Astrocyte of the hippocampus (primary cell): ENCODE data around the gene NDUFV2.
"Not testable (repeated sequence)": the region's sequence is repeated elsewhere in the genome, so short reads cannot be mapped to it uniquely, and the experiment has no call there.

Experiments used
- DNase-seq: peaks from one replicate; pipeline ENCODE4 v3.0.0; 2011; ENCODE audit warnings: low read depth, low spot score

The NDUFV2 gene

GRCh38 chr18:9102508-9103375, at the start of gene NDUFV2:
Gene NDUFV2 (plus strand): TSS chr18:9102699. CDS start chr18:9102744, 45 bp downstream.
- peak; percentile 99 for DNase-seq

GRCh38 chr18:9053814-9054213, 48.7 kb upstream of the NDUFV2 start:
- DNase-seq = no peak

- peak; percentile 70 for DNase-seq
These were observed 47.3 kb upstream of the NDUFV2 start for GRCh38 chr18:9055185-9055584.

- DNase-seq = no peak
These were observed 46.9 kb upstream of the NDUFV2 start for GRCh38 chr18:9055626-9056025.

- DNase-seq = no peak
These were observed 44.9 kb upstream of the NDUFV2 start for GRCh38 chr18:9057646-9058045.

GRCh38 chr18:9058406-9058805, 44.1 kb upstream of the NDUFV2 start:
- peak; percentile 10 for DNase-seq

GRCh38 chr18:9062418-9062751, 40.1 kb upstream of the NDUFV2 start:
- no peak for DNase-seq

GRCh38 chr18:9065864-9066263, 36.6 kb upstream of the NDUFV2 start:
- DNase-seq = no peak

GRCh38 chr18:9066358-9066757, 36.1 kb upstream of the NDUFV2 start:
- DNase-seq = no peak

- no peak for DNase-seq
These were observed 35.6 kb upstream of the NDUFV2 start for GRCh38 chr18:9066817-9067306.

- no peak for DNase-seq
These were observed 34.7 kb upstream of the NDUFV2 start for GRCh38 chr18:9067823-9068222.

GRCh38 chr18:9068346-9068745, 34.2 kb upstream of the NDUFV2 start:
- no peak for DNase-seq

- DNase-seq = no peak
These were observed 32.9 kb upstream of the NDUFV2 start for GRCh38 chr18:9069601-9070000.

GRCh38 chr18:9070212-9070611, 32.3 kb upstream of the NDUFV2 start:
- DNase-seq = no peak

- DNase-seq = peak; percentile 5
These were observed 22.5 kb upstream of the NDUFV2 start for GRCh38 chr18:9079818-9080528.

- DNase-seq = no peak
These were observed 20.6 kb upstream of the NDUFV2 start for GRCh38 chr18:9081940-9082339.

- DNase-seq = no peak
These were observed 19.6 kb upstream of the NDUFV2 start for GRCh38 chr18:9082711-9083510.

- DNase-seq = no peak
These were observed 16.5 kb upstream of the NDUFV2 start for GRCh38 chr18:9086015-9086414.

- DNase-seq = no peak
These were observed 15.9 kb upstream of the NDUFV2 start for GRCh38 chr18:9086624-9087023.

- no peak for DNase-seq
These were observed 15.4 kb upstream of the NDUFV2 start for GRCh38 chr18:9087144-9087543.

- DNase-seq = no peak
These were observed 14.2 kb upstream of the NDUFV2 start for GRCh38 chr18:9088252-9088651.

- DNase-seq = not testable (repeated sequence)
These were observed 13.8 kb upstream of the NDUFV2 start for GRCh38 chr18:9088727-9089126.
